ENCODE data around the gene SKIC8.

Gene SKIC8

DNA sequence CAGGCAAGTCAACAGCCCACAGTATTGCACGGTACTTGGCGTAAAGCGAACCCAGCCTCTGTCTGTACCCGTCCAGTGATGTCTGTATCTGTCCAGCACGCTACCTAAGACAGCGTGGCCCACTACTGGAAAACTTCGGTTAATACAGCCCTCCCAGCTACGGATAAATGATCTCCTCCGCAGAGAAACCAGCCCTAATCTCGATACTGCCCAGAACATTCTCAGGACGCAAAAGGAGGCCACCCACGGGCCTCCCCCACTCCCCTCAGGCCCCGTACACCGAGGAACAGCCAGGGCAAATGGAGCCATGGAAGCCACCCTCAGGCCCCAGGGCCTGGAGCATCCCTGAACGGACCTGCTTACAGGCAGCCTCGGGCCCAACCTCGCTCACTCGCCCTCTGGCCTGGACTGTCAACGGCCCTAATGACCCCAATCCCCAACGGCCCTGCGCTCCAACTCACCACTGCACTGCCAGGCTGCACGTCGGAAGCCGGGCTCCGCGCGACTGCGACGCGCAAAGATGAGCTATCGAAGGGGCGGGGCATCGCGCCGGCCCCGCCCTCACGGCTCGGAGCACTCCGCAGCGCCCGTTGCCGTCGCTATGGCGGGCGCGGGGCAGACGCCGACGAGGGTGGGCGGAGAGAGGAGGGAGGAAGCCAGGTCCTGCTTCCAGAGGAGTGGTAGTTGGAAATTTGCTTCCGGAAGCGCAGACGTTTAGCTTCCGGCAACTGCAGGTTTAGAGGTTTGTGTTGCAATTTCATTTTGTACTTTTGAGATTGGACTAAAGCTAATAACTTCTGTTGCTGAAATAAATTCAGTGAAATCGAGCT is at the start of gene SKIC8:
SKIC8 (minus strand) TSS at position 509 of the 830 bp plus-strand sequence. CDS start 3,923 bp downstream, outside the sequence.
- DNase-seq, result peak; percentile 96

DNA sequence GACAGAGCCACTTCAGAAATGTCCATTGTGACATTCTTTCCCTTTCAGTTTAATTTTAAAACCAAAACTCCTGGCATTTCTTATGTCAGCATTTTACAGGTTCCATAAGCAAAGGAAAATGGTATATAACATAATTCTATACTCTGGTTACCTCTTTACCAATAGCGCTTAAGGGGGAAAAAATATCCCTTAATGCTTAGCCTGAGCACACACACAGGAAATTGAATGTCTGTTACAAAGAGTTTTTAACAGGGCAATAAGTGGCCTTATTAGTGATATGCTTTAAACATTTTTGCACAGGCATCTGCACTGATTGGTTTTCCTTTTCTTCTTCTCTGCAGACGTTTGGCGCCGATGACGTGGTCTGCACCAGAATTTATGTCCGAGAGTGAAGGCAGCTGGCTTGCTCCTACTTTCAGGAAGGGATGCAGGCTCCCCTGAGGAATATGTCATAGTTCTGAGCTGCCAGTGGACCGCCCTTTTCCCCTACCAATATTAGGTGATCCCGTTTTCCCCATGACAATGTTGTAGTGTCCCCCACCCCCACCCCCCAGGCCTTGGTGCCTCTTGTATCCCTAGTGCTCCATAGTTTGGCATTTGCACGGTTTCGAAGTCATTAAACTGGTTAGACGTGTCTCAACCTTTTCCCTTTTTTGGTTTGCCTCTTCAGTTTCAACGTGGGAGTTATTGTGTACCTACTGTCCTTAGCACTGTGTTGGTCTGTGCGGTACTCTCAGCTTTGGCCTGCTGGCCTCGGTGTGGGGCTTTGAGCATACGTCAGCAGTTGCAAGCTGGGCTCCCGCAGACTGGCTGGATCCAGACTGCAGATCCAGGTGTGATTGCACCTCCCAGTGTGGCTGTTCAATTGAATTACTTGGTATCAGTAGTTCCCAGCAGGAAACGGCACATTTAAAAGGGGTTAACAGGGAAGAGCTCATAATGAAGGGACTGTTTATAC is 48.5 kb upstream of the SKIC8 start:
- DNase-seq, result no peak

DNA sequence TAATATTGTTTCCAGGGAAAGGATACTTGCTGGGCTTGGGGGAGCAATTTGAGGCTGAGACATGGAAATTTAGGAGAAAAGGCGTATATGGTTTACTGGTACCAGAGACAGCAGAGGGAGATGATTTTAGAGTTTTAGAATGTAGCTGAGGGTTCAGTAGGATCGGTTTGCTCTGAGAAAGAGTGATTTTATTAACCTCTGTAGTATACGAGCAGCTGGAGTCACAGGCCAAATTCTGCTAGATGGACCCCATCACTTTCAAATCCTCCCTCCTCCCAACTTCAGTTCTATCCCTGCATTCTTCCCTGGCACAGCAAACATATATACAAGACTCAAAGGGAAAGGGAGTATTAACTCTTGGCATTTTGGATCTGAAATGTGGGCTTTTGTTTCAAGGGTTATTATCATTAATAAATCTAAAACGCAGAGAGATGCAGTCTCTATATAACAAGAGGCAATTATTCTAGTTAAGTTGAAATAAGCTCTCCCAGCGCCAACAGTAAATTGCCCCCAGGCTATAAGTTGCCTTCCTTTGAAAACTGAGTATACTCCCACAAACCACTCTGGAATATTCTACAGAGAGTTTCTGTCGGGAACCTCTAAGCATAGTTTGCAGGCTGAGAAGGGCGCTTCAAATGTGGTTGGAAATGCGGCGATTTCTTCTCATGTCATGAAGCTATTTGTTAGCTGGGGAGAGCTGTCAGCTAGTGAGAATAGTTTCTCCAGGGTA is 46.2 kb upstream of the SKIC8 start:
- no peak for DNase-seq

DNA sequence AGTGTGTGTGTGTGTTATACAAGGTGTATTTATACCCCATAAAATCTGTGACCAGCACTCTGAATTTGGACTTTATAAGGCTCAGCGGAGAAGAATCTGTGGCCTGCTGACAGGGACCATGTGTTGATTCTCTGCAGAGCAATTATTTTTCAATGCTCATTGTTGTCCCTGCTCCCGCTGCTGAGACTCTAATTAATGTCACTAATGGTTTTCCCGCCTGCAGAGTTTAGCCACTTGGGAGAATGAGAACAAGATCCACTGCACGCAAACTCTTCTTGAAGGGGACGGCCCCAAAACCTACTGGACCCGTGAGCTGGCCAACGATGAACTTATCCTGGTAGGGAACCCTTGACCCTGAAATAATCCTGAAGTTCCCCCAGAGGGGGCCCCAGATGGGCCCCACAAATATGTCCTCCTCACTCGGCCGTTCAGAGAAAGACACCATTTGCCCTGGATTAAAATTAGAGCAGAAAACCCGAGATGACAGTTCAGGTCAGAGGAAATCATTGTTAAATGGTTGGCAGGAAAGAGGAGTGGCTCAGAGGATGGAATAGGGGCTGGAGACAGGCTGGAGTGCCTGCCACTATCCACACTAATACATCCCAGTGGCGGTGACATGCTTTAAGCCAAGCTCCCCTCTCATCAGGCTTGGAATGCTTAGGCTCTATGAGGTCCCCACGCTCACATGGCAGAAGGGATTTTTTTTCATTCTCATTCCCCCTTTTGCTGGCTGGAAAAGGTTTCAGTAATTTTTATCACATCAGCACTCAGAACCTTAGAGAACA is 44.1 kb upstream of the SKIC8 start:
- DNase-seq, result no peak

DNA sequence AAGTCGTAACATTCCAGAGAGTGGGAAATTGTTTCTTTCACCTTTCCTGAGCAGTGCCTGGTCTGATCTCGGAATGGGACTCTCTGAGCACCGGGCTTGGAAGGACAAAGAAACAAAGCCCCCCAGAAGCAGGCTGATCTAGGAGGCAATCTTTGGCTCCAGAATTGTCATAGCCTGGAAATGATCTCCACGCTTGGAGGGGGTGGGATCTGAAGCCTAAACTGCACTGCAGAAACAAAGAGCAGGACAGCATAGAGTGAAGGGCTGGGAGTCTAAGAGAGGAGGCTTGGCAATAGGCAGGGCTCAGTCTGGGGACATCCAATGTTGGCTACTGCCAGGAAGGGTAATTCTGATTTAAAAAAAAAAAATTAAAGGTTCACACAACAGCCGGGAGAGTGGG is 42.6 kb upstream of the SKIC8 start:
- DNase-seq, result no peak

DNA sequence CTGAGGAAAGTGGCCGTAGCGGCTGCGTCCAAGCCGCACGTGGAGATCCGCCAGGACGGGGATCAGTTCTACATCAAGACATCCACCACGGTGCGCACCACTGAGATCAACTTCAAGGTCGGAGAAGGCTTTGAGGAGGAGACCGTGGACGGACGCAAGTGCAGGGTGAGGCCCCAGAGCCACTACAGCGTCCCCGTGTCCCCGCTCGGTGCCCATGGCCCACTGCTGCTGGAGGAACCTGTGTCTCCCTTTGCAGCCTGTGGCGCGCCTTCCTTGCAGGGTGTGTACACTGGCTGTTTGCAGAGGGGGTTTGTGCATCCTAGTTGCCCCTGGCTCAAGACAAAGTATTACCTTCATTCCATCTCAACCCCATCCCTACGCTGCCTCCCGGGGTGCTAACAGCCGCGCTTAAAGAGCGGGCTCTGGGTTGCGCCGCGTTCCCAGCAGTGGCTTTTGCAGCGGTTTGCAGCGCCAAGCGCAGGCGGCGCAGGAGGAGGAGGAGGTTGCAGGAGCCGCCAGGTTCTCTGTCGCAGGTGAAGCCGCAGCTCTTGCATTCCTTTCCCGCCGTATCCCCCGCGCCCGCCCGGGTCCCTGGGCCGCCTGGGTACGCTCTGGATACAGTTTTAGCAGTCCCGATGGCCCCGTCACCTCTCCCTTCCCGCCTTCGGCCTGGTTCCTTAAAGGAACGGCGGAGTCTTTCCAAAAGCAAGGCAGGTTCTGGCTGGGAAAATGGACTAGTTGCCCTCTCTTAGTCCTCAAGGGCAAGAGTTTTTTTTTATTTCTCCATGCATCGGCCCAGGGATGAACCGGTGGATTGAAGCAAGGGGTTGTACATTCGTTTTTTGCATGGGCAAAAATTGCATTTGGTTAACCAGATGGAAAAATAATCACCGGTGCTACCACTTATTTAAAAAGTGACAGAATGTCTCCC is 41.9 kb upstream of the SKIC8 start:
- no peak for DNase-seq

DNA sequence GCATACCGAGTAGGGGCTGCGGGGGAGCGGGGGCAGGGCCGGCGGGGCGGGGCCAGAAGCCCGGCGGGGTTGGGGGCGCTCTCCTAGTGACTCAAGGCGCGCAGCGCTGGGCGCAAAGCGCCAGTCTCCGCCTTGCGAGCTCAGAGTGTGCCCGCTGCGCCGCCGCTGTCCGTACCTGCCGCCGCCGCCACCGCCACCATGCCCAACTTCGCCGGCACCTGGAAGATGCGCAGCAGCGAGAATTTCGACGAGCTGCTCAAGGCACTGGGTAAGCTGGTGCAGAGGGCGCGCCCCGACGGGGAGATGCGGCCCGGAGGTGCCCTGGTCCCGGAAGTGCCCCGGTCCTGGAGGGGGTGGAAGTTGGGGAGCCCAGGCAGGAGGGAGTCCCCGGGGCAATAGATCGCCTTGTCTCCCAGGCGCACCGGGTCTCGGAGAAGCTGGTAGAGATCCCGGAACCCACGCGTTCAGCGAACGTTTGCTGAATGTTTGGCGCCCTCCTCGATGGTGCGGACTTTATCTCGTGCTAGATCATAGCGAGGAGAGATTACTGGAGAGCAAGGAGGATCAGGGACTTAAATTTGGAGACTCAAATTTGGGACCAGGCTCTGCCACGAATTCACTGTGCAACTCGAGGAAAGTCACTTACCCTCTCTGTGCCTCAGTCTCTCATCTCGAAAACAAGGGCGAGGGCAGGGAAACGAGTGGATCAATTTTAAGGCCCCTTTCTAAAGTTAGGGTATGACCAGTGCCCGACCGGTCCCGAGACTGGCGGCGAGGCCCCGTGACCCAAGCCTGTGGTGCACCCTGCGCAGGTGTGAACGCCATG is 41.0 kb upstream of the SKIC8 start, which contains the start of gene CRABP1:
CRABP1 (plus strand) TSS at position 123 of the 826 bp plus-strand sequence; CDS start at position 199, 76 bp downstream.
- DNase-seq, result no peak

DNA sequence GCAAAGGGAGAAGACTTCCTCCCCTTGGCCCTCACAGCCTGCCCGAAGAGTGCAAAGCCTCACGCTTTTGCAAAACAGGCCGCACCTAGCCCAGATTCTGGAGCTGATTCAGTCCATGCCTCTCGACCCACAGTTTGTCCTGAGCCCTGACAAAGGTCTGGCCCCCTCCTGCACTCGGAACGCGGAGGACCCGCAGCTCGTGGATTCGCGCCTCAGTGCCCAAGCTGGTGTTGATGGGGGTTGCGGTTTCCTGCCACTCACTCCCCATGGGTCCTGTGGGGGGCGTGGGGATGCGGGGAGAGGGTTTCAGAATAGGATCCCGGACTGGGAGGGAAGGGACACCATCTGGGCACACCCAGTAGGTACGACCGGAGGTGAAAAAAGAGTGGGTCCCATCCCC is 40.1 kb upstream of the SKIC8 start:
- no peak for DNase-seq

DNA sequence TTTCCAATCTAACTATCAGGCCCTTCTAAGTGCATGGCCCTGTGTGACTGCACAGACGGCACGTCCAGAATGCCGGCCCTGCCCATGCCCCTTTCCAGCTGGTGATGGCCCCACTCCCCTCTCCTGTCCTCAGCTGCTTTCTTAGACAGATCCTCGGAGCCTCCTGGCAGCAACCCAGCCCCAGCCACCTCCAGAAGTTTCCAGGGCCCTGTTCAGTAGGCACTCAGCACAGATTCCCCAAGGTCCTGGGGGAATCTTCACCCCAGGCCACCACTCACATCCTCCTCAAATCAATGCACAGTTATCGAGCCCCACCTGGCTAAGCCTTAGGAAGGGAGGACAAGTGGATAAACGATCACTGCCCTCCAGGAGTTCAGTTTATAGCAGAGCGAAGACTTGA is 39.4 kb upstream of the SKIC8 start:
- no peak for DNase-seq

DNA sequence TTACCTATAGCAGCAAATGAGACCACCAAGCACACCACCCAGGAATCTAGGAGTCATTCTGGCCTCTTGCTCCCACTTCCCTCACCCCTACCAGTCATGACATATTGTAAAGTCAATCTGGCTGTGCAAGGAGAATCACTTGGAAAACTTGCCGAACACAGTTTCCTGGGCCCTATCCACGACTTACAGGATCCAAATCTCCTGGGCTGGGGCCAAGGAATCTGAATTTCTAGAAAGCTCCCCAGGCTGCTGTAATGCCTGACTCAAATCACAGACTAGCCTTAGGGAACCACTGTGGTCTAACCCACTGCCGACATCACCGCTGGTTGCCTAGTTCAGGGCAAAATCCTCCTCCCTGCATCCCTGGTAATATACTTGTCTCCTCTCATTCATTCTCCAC is 36.6 kb upstream of the SKIC8 start:
- DNase-seq, result no peak

DNA sequence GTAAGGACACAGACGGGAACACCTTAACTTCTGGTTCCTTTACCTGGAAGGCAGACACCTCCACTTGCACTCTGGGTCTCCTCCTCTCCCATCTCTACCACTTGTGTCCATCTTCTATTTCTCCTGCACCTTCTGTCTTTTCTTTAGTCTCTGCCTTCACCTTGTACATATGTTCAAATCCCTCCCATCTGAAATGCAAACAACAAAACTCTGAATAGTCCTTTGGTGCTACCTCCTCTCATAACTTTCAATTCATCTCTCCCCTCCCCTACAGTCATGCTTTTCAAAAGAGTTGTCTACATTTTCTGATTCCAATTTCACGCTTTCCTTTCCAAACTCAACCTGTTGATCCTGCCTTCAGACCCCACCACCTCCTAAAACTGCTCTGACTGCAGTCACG is 35.4 kb upstream of the SKIC8 start:
- DNase-seq, result no peak

DNA sequence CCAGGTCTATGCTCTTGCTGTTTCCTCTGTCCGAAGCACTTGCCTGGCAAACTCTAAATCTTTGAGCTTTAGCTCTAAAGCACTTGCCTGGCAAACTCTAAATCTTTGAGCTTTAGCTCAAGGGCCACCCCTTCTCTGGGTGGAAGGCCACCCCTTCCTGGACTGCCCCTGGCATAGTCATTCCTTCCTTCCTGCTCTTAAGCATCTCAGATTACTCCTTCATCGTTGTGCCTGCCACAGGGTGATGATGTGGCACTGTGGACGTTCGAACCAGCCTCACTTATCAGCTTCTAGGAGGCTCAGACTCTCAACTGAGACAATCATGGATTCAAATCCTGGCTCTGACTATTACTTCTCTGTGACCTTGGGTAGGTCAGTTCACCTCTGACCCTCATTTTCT is 30.2 kb upstream of the SKIC8 start:
- DNase-seq, result no peak

DNA sequence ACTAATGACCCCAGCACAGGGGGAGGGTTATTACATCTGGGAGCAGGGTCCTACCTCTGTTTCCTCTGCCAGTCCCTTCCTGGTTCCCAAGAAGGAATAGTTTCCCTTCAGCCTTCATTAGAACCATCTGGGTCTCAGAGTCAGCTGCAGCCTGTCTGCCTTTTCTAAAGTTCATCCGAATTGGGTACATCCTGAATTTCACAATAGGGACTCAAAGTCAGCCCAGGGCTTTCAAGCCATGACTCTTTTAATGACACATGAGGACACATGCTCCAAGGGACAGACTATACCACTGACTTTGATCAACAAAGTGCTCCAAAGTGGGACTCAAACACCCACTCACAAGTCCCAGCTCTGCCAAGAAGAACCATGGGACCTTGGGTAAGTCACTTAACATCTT is 28.1 kb upstream of the SKIC8 start:
- DNase-seq, result peak; percentile 66

DNA sequence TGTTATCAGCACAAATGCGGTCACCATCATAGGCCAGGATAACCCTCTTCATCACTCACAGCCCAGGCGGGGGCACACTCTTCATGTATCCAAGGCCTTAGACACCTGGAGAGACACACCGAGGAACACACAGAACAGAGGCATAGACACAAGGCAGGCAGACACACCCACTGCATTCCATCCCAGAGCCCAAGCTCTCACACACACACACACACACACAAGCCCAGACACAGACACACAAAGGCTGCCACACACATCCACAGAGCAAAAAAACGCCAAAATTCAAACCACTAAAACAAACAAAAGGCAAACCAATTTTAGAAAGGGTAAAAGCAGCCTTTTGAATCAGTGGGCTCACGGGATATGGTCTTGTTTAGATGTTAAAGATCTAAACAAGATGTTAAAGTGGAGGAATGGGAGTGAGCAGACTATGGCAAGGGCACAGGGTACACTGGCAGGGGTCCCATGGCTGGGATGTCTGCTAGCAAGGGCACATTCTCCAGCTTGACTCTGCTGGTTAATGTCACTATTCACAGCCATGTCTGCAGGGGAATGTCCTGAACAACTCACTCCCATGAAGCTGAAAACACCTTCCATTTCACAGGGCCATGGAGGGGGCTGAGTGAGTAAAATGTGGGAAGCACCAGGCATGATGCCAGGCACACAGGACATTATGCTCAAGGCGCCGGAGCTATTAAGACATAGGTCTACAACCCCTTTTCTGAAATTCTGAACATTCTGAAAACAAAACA is 25.9 kb upstream of the SKIC8 start:
- no peak for DNase-seq

DNA sequence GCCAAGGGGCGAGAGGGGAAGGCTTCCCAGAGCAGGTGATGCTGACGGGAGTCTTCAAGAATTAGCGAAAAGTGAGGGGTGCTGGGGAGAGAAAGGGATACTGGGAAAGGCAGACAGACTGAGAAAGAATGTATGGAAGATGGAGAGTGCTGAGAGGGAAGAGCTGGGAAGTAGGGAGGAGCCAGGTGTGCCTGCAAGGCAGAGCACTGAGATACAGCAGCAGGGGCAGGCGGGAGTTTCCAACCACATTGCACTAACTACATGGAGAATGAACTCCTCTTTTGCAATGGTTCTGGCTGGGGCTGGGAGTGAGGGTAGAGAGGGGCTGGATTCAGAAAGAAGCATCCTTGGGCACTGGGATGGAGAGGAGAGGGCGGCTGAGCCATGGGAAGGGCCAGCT is 24.7 kb upstream of the SKIC8 start:
- no peak for DNase-seq

DNA sequence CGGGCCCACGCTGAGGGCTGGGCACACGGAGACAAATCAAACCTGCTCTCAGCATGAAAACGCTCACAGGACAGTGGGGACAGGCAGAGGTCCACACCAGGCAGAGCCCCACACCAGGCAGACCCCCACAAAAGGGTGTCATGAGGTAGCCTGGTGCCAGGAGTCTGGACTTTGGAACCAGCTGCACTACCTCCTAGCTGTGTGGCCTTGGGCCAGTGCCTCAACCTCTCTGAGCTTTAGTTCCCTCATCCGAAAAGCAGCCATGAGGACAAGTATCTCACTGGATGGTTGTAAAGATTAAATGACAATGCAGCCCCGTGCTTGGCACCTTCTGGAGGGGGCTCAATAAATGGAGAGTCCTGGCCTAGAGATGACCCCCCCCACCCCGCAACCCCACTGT is 24.3 kb upstream of the SKIC8 start:
- no peak for DNase-seq

DNA sequence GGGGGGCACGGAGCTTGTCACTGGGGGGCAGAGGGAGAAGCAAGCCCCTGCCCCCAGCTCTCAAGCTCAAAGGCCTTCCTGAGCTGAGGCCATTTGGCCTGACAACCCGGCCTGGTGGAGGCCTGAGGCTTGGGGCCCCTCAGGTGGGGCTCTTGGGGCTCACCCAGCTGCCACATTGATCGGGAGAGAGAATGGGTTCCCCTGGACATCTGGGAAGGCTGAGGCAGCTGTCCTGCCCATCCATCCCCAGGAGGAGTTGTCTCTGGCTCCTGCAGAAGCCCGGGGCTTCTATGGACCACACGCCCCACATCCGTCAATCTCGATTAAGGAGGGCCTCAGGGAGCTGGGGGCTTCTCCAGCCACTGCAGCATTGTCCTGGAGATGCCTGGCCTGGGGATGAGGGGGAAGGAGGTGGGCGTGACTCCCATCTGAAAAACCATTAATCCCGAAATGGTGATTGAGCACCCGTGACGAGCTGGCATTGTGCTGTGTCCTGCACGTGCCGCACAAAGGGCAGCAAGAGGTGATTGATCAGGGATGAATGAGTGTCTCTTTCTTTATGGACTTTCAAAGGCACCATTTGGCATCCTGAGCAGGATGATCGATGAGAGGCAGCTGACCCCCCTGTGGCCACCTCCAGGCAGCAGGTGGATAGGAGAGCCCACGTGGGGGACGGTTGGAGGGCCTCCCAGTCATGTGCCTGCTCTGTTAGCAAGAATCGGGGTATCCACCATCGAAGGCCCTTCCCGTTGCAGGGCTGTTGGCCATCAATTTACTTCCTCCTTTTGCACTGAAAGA is 23.5 kb upstream of the SKIC8 start:
- DNase-seq, result no peak

DNA sequence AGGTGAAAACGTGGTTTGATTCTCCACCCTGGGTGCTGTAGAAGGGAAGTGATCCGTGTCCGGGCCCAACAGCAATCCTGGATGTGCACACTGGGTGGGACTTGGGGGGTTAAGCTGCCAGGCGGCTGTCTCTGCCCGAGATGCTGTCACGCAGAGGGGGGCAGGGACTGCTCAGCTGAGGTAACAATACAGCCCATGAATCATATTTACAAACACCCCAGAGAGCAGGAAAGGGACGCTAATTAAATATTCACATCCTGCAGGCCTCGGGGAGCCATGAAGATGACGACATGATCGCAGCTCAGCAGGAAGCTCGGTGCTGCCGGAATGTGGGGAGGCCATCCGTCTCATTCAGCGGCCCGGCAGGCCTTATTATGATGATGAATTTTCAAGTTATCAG is 22.8 kb upstream of the SKIC8 start:
- DNase-seq, result no peak

DNA sequence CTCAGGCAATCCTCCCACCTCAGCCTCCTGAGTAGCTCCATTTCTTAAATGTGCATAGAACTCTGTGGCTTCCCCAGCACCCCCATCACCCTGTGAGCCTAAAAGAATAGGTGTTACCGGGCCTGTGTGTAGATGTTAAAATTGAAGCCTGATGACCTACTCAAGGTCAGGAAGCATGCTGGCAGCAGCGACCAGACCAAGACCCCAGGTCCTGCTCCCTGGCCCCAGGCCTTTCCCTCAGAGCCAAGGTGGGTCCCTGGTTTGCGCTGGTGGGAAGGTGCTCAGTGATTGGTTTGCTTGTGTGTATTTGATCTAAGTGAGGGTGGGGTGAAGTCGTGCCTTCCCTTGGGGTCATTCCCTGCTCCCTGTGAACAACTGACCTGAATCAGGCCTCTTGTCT is 22.4 kb upstream of the SKIC8 start:
- DNase-seq, result no peak

Measured in MV-4-11 (cell line).